Effector memory CD4-positive, alpha-beta T cell (primary cell): ENCODE measurements around the gene GNRHR.

Source experiments
- DNase-seq, 3 donors: peaks; one replicate each; pipeline ENCODE4 v3.0.0-alpha.2; 2020
- H3K27ac ChIP-seq: 2 replicates; pipeline ENCODE4 v1.7.0; 2013; ENCODE audit warnings: mild to moderate bottlenecking, low read length, moderate library complexity; ENCODE audit not compliant: insufficient read depth, poor library complexity, severe bottlenecking
- H3K27me3 ChIP-seq: replicated peaks from 2 replicates; pipeline ENCODE4 v1.7.0; 2013; ENCODE audit warnings: mild to moderate bottlenecking, low read length; ENCODE audit not compliant: insufficient read depth, control insufficient read depth, poor library complexity, severe bottlenecking
- H3K36me3 ChIP-seq: 2 replicates; pipeline ENCODE4 v1.7.0; 2013; ENCODE audit warnings: mild to moderate bottlenecking, low read length, moderate library complexity; ENCODE audit not compliant: control insufficient read depth, insufficient read depth
- H3K4me1 ChIP-seq: 2 replicates; pipeline ENCODE4 v1.7.0; 2013; ENCODE audit warnings: low read length, mild to moderate bottlenecking; ENCODE audit not compliant: control insufficient read depth, insufficient read depth, poor library complexity, severe bottlenecking
- H3K4me3 ChIP-seq: 2 replicates; pipeline ENCODE4 v1.7.0; 2013; ENCODE audit warnings: low read length, low read depth, mild to moderate bottlenecking; ENCODE audit not compliant: insufficient read depth, poor library complexity, severe bottlenecking
- H3K9me3 ChIP-seq: 2 replicates; pipeline ENCODE4 v1.7.0; 2013; ENCODE audit warnings: mild to moderate bottlenecking, low read length, moderate library complexity; ENCODE audit not compliant: control insufficient read depth

GNRHR gene

GRCh38 chr4:67701517-67701850, 52.7 kb downstream of the GNRHR start:
- no peak for DNase-seq
- peaks cover 4% of the 10 kb centered on the region for H3K4me1 ChIP-seq
- H3K4me3 ChIP-seq: peak overlapping the region; percentile 91
- no peaks in the 10 kb centered on the region for H3K9me3 ChIP-seq
- H3K27ac ChIP-seq: peak overlapping the region; percentile 73
- no peaks in the 10 kb centered on the region for H3K36me3 ChIP-seq
- no peaks in the 10 kb centered on the region for H3K27me3 ChIP-seq

GRCh38 chr4:67700738-67701516, 53.3 kb downstream of the GNRHR start, which contains the start of gene UBA6:
TSS of gene UBA6 (minus strand) at chr4:67701155. CDS start at chr4:67701119, 36 bp downstream.
- Histone ChIP-seq H3K27ac (peak within 1 kb of the TSS; percentile 73), H3K36me3 (no peaks in the 10 kb centered on the region), H3K4me1 (peaks cover 4% of the 10 kb centered on the region), H3K9me3 (no peaks in the 10 kb centered on the region), H3K27me3 (no peaks in the 10 kb centered on the region), H3K4me3 (peak within 1 kb of the TSS; percentile 91)
- DNase-seq: peak; percentile 88 to 94 (median 92)

- H3K36me3 ChIP-seq: no peaks in the 10 kb centered on the region
- peak overlapping the region; percentile 91 for H3K4me3 ChIP-seq
- no peak for DNase-seq
- no peaks in the 10 kb centered on the region for H3K9me3 ChIP-seq
- peaks cover 4% of the 10 kb centered on the region for H3K4me1 ChIP-seq
- no peaks in the 10 kb centered on the region for H3K27me3 ChIP-seq
- peak overlapping the region; percentile 73 for H3K27ac ChIP-seq
Observed at GRCh38 chr4:67700116-67700737, 54.0 kb downstream of the GNRHR start.

- H3K9me3 ChIP-seq: no peaks in the 10 kb centered on the region
- no peak overlapping the region for H3K27ac ChIP-seq
- no peak for DNase-seq
- peaks cover 4% of the 10 kb centered on the region for H3K4me1 ChIP-seq
- peak overlapping the region; percentile 91 for H3K4me3 ChIP-seq
- H3K36me3 ChIP-seq: no peaks in the 10 kb centered on the region
- H3K27me3 ChIP-seq: no peaks in the 10 kb centered on the region
Observed at GRCh38 chr4:67699603-67700002, 54.6 kb downstream of the GNRHR start.

GRCh38 chr4:67697860-67698687, 56.1 kb downstream of the GNRHR start:
- no peaks in the 10 kb centered on the region for H3K9me3 ChIP-seq
- no peaks in the 10 kb centered on the region for H3K36me3 ChIP-seq
- H3K4me1 ChIP-seq: peaks cover 4% of the 10 kb centered on the region
- no peaks in the 10 kb centered on the region for H3K27me3 ChIP-seq
- H3K4me3 ChIP-seq: no peak overlapping the region
- DNase-seq: no peak
- no peak overlapping the region for H3K27ac ChIP-seq

- no peak overlapping the region for H3K27ac ChIP-seq
- H3K4me3 ChIP-seq: no peak overlapping the region
- no peak for DNase-seq
- H3K4me1 ChIP-seq: peaks cover 4% of the 10 kb centered on the region
- H3K36me3 ChIP-seq: peaks cover 11% of the 10 kb centered on the region
- no peaks in the 10 kb centered on the region for H3K27me3 ChIP-seq
- H3K9me3 ChIP-seq: no peaks in the 10 kb centered on the region
Observed at GRCh38 chr4:67696061-67696460, 58.1 kb downstream of the GNRHR start.

GRCh38 chr4:67694662-67695061, 59.5 kb downstream of the GNRHR start:
- DNase-seq: no peak
- Histone ChIP-seq H3K36me3 (peaks cover 15% of the 10 kb centered on the region), H3K4me1 (peaks cover 4% of the 10 kb centered on the region)

GRCh38 chr4:67691328-67691727, 62.9 kb downstream of the GNRHR start:
- peaks cover 15% of the 10 kb centered on the region for H3K36me3 ChIP-seq
- no peaks in the 10 kb centered on the region for H3K27me3 ChIP-seq
- no peaks in the 10 kb centered on the region for H3K9me3 ChIP-seq
- H3K4me3 ChIP-seq: no peak overlapping the region
- no peaks in the 10 kb centered on the region for H3K4me1 ChIP-seq
- H3K27ac ChIP-seq: no peak overlapping the region
- DNase-seq: no peak

More at GRCh38 chr4:67694662-67695061, 59.5 kb downstream of the GNRHR start:
- H3K27ac ChIP-seq: no peak overlapping the region
- H3K9me3 ChIP-seq: no peaks in the 10 kb centered on the region
- H3K27me3 ChIP-seq: no peaks in the 10 kb centered on the region
- no peak overlapping the region for H3K4me3 ChIP-seq
